Stimulated activated naive CD8-positive, alpha-beta T cell treated with anti-CD3 and anti-CD28 coated beads, Interleukin-15, Interleukin-2, amounts not matched to agents 100 U/mL and 50 U/mL, for 24 hours (primary cell): Measurements from ENCODE around the gene MBD5.

Experiments used
- ATAC-seq: fragments of 150-1000 bp; cut with Tn5 transposase; one replicate; pipeline ENCODE4 v1.10.0; 2021
- DNase-seq: peaks from one replicate; pipeline ENCODE4 v3.0.0; 2021

The MBD5 gene

DNA sequence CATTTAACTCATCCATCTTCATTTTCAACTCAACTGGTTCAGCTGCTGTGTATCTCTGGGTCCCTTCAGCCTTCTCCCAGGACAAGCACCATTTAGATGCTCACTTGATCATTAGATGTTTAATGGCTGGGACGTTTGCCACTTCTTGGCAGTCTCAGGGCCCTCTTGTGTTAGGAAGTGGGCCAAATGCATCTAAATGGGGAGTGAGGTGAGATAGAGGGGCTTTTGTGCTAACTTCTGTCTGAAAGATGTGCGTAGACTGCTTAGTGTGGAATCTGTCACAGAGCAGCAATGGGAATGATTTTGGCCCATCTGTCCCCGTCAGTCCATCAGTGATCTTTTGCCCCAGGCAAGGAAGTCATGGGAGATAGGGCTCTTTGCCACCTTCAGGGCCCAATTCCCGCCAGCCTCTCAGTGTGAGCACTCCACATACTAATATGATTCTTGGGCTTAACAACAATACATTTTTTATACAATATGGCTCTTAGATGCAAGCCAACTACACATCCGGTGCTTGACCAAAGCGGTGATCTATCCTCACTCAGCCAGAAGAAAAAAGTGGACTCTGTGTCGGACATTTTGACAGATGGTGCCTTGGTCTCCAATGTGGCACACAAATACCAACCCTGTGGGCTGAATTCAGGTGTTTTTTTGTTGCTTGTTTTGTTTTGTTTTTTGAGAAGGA lies 528.0 kb downstream of the MBD5 start:
- ATAC-seq (no peak), DNase-seq (no peak)

DNA sequence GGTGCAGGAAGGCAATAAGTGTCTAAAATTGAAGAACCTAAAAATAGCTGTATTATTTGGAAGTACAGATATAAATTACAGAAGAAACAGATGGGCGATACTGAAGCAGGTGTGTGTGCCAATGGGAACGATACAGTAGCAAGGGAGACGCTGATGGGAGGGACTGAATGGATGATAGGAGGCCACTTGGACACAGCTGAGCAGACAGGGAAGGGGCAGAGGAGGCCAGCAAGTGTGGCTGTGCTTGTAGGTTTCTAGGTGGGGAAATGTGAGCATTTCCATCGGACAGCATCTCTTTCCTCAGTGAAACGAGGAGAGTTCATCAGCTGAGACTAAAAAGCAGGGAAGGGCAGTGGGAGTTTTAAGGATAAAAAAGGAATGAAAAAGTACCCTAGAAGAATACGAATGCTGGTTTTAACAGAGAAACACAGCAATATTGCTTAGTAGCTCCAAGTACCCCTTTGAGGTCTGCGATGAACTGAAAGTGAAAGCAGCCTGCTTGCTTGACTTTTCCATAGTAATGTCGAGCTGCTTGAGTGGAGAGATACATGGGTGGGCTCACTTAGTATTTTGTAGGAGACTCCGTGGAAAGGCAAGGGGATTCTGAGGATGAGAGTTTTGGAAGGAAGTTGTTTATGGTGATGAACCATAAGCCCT lies 531.9 kb downstream of the MBD5 start:
- ATAC-seq (peak; percentile 65), DNase-seq (peak; percentile 22)

DNA sequence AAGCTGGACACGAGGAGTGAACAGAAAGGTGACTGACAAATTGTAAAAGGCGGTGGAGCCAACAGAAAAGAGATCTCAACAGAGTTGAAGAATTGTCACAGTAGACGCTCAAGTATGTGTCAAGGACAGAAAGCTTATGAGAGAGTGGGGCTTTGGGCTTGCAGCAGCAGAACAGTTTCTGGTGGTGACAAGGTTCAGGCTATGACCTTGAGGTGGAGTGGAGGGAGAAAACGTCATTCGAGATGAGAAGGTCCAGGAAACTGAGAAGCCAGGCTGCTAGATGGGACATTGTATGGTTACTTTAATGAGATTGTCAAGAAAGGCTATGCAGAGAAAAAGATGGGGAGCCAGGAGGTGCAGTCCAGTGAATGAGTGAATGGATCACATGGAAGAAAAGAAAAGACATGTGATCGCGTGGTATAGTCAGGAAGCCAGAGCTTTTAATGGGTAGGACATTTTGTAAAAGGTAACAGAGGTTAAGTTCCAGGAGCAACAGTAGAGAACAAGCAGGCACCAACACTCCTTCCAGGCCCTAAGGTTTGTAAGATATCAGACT lies 532.5 kb downstream of the MBD5 start:
- DNase-seq, result no peak
- ATAC-seq, result peak; percentile 26

DNA sequence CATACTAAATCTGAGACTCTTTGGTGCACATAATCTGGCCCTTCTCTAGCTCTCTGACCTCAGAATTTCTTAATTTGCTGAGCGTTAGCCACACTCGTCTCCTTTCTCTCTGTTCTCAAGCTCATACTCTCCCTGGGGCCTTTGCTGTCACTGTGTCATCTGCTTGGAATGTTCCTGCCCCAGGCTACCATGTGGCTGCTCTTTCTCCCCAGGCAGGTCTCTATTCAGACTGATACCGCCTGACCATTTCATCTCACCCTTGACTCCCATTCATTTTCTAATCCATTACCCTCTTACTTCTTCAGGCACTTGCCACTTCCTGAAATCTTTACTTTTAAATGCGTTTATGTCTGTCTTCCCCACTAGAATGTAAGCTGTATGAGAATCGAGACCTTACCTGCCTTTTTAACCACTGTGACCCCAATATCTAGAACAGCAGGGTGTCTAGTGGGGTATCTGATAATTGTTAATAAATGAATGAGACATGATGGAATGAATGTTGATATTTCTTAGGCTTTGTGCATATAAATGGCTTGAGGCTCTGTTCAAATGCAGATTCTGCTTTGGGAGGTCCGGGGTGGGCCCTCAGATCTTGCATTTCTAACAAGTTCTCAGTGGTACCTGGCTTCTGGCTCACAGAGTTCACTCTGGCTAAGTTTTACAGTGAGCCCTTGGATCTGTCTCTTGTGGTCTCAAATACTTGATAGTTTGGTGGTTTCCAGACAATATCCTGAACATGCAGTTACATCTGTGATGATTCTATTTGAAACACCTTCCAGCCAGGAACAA lies 533.8 kb downstream of the MBD5 start:
- ATAC-seq (no peak), DNase-seq (no peak)

DNA sequence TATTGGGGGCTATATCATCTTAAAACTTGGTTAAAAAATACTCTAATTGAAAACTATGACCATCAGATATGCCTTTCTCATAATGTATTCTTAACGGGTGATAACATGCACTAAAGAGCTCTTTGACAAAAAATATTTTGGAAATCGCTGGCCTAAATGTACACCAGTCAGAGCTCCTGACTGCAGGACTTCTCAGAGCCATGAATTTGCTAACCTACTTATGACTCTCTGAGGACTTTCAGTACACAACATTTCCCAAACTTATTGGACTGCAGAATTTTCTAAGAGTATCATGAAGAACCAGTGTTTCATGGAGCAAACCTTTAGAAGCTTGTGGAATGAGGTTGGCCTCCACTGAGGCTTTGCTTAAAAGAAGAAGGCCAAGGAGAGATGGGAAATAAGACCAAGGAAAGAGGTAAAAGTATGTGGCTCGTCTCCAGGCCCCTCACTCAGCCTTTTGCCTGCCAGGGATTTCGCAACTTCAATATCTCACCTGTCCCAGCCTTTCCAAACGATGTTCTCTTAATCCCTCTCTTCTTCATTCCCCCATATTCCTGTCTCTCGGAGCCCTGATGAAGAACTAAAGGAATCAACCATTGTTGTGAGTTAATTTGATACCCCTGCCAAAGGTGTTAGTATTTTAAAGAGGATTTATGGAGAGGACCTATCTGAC lies 534.9 kb downstream of the MBD5 start:
- DNase-seq, result no peak
- ATAC-seq, result no peak

- no peak for DNase-seq
- ATAC-seq, result no peak
These were observed 537.0 kb downstream of the MBD5 start for GRCh38 chr2:148557844-148558436.

DNA sequence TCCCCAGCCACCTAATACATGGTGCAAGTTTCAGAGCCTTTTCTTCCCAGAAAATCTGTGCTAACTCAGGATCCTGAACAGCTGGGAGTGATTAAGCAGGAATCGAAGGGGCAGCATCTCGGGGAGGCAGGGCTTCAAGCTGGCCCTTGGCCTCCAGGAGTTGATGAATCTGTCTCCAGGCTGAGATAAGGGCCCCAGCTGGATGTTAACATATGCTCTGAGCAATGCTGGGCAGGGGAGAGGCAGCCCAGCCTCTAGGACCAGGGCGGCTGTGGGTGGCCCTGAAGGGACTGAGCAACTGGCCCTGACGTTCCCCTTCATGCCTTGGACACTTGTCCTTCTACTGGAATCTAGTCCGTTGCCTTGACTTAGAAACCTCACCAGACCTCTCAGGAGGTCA lies 539.6 kb downstream of the MBD5 start:
- ATAC-seq (no peak), DNase-seq (no peak)

DNA sequence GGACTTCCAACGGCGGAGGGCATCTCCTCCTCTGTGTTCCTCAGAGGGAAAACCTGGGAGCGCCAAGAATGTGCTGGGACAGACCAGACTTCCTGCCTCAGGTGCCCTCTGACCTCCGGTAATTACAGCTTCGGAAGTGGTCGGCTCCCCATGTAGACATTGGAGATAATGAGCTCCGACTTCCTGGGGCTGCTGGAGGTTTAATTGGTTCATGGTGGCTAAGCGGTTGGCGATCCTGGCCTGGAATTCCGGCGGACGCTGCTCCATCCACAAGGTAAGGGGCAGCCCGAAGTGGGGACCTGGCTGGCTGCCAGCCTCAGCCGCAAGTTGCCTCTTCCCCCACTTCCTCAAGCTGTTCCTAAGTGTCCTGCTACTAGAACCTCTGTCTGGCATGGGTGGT lies 540.5 kb downstream of the MBD5 start:
- no peak for ATAC-seq
- no peak for DNase-seq

DNA sequence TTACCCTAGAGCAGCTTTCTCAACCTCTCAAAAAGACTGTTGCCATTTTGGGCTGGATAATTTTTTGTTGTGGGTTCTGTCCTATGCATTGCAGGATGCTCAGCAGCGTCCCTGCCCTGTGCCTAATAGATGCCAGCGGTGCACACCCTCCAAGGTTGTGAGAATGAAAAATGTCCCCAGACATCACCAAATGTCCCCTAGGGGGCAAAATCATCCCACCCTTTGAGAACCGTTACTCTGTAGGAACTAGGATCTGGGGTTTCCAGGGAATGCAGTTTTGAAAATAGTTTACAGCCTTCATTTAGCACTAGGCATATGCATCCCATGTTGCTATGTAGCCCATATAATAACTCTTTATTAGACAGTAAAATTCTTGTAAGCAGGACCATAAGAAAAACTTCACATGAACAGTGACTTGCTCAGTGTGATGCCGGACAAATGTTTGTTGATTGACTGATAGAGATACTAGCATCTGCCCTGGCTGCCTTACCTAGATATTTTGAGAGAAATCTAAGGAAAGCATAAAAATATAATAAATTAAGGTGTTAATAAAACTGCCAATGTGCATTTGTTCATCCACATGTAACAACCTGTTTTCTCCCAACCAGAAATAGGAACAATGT lies 544.5 kb downstream of the MBD5 start:
- ATAC-seq, result no peak
- no peak for DNase-seq
